ENCODE data around the gene ASB13.
A peak's percentile ranks its signal among the peaks of the same experiment; 100 is the strongest.
"Not testable (repeated sequence)": the region's sequence is repeated elsewhere in the genome, so short reads cannot be mapped to it uniquely, and the experiment has no call there.

The ASB13 gene

GRCh38 chr10:5604961-5605360 lies 61.4 kb downstream of the ASB13 start:
- DNase-seq (ENCODE audit: low spot score), result no peak

GRCh38 chr10:5604236-5604925 lies 62.0 kb downstream of the ASB13 start:
- no peak for DNase-seq (ENCODE audit: low spot score)

GRCh38 chr10:5603848-5604170 lies 62.6 kb downstream of the ASB13 start:
- no peak for DNase-seq (ENCODE audit: low spot score)

- DNase-seq (ENCODE audit: low spot score), result no peak
These were observed 63.1 kb downstream of the ASB13 start for GRCh38 chr10:5603091-5603847.

GRCh38 chr10:5601826-5602495 lies 64.4 kb downstream of the ASB13 start:
- DNase-seq (ENCODE audit: low spot score), result no peak

GRCh38 chr10:5600908-5601307 lies 65.5 kb downstream of the ASB13 start:
- no peak for DNase-seq (ENCODE audit: low spot score)

GRCh38 chr10:5599613-5600520 lies 66.5 kb downstream of the ASB13 start:
- DNase-seq (ENCODE audit: low spot score), result no peak

GRCh38 chr10:5598085-5598690 lies 68.2 kb downstream of the ASB13 start:
- no peak for DNase-seq (ENCODE audit: low spot score)

GRCh38 chr10:5596611-5597341 lies 69.6 kb downstream of the ASB13 start:
- no peak for DNase-seq (ENCODE audit: low spot score)

- DNase-seq (ENCODE audit: low spot score), result peak; percentile 96
These were observed 70.4 kb downstream of the ASB13 start for GRCh38 chr10:5595994-5596471.

- DNase-seq (ENCODE audit: low spot score), result no peak
These were observed 70.8 kb downstream of the ASB13 start for GRCh38 chr10:5595591-5595990.

GRCh38 chr10:5595095-5595494 lies 71.3 kb downstream of the ASB13 start:
- DNase-seq (ENCODE audit: low spot score), result no peak

- DNase-seq (ENCODE audit: low spot score), result no peak
These were observed 71.9 kb downstream of the ASB13 start for GRCh38 chr10:5594271-5595049.

- not testable (repeated sequence) for DNase-seq (ENCODE audit: low spot score)
These were observed 73.0 kb downstream of the ASB13 start for GRCh38 chr10:5593347-5593746.

GRCh38 chr10:5592070-5592469 lies 74.3 kb downstream of the ASB13 start:
- no peak for DNase-seq (ENCODE audit: low spot score)

- no peak for DNase-seq (ENCODE audit: low spot score)
These were observed 75.0 kb downstream of the ASB13 start for GRCh38 chr10:5591336-5591824.

GRCh38 chr10:5590816-5591215 lies 75.6 kb downstream of the ASB13 start:
- DNase-seq (ENCODE audit: low spot score), result no peak

- DNase-seq (ENCODE audit: low spot score), result no peak
These were observed 76.5 kb downstream of the ASB13 start for GRCh38 chr10:5589661-5590511.
